ENCODE measurements around the gene PTPN6. TPM values are rescaled to one million over a fixed set of nuclear protein-coding genes. Genes with fewer than 3 reads are reported as not detected.

Gene PTPN6
- total RNA-seq, 1 experiment from 2014 or later = 47.7 TPM

DNA sequence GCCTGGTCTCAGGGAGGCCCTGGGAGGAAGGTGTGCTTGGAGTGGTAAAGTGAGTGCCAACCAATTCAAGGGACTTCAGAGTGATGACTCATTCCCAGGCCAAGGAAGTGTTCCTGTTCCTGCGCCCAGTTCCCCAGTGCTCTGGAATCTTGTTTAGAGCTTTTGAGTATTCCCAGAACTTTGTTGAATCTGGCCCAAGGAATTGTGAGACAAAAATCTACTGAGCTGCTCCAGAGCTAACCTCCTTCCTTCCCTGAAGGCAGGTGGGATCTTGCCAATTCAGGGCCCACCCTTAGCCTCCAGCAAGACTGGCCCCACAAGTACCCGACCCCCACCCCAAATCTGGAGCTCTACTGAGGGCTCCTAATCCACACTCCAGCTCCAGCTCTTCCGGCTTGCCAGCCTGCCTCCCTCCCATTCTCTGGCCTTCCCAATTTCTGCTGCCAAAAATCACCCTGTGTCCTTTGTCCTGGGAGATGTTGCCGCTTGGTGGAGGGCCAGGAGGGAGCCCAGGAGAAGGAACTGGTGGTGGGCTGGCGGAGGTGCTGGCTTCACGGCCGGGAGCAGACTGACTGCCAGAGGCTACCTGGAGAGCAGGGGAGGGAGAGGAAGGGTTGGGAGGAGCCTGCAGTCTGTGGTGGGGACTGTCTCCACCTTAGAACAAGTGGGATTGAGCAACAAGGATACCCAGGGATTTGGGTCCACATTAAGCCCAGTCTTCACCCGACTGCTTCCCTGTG lies 25.4 kb upstream of the PTPN6 start:
- H4K20me1 ChIP-seq (ENCODE audit: insufficient read depth) = no peaks in the 10 kb centered on the region
- CTCF ChIA-PET = interaction anchor here (0.8 to 3.5 kb wide), 17 partner anchors 11 to 183 kb away, joined by 3 to 30 read pairs (median 5); partner anchors contain the start of genes C12orf57, C1RL, ENO2 and LRRC23
- RAD21 ChIA-PET (ENCODE audit: low non-redundant PET in 1 of 2, low total read pairs in 2 of 2, uncharacterized antibody in 2 of 2, unreplicated experiment in 2 of 2) = interaction anchor here (0.6 to 1.7 kb wide), 6 partner anchors 12 to 160 kb away, joined by 3 to 5 read pairs (median 3); partner anchors contain the start of genes C12orf57 (in 1 of the 2), RNU7-1 (in 1 of the 2) and SPSB2 (in 1 of the 2)
- H3K9me2 ChIP-seq (ENCODE audit: insufficient read depth) = no peaks in the 10 kb centered on the region
- ATAC-seq (peak; percentile 74), DNase-seq (ENCODE audit: low read depth, low spot score) (peak; percentile 90)
- POLR2A ChIA-PET = interaction anchor here (0.9 to 5.1 kb wide), 20 partner anchors 8 to 182 kb away, joined by 3 to 96 read pairs (median 4); partner anchors contain the start of genes C12orf57, CDCA3, RNU7-1 and SPSB2
- peak; percentile 93 for TF ChIP-seq POLR2A (IDR thresholded peaks at IDR 0.05; ENCODE audit: borderline replicate concordance, extremely low read depth, insufficient read depth, insufficient read length)
- TF ChIP-seq SP1 (IDR thresholded peaks at IDR 0.05; ENCODE audit: low read depth) = no peak
- peak; percentile 78 for TF ChIP-seq POLR2AphosphoS5 (IDR thresholded peaks at IDR 0.05; ENCODE audit: low read depth, low read length)
- peak; percentile 57 for TF ChIP-seq TCF7L2 (IDR thresholded peaks at IDR 0.05; ENCODE audit: borderline replicate concordance, extremely low read depth, insufficient read depth, insufficient read length)
- no peak for TF ChIP-seq EGR1 (IDR thresholded peaks at IDR 0.05; ENCODE audit: low read depth)
- intact Hi-C loops (cut with micrococcal nuclease) = loop anchor here (2.0 to 5.0 kb wide), 3 partner anchors 13 to 53 kb away; partner anchors contain the start of gene SPSB2
- H3K4me1 ChIP-seq (ENCODE audit: control insufficient read depth in 1 of 2, insufficient read depth in 2 of 2, low read length in 2 of 2) = peaks cover 25 to 60% of the 10 kb centered on the region in 2 experiments
- H2AFZ ChIP-seq (ENCODE audit: low read depth, low read length, poor library complexity, severe bottlenecking) = no peak overlapping the region
- H3K79me2 ChIP-seq (ENCODE audit: insufficient read depth, low read length) = peaks cover 34% of the 10 kb centered on the region
- peak overlapping the region; percentile 99 for H3K27ac ChIP-seq (ENCODE audit: low read depth, low read length)
- H3K4me2 ChIP-seq (ENCODE audit: low read length) = peak overlapping the region; percentile 89
- H3K36me3 ChIP-seq (ENCODE audit: control insufficient read depth in 1 of 2, insufficient read depth in 2 of 2, low read length in 2 of 2) = peaks cover 0 to 6% of the 10 kb centered on the region in 2 experiments; a peak in 1 of 4 replicates
- no peaks in the 10 kb centered on the region for H3K27me3 ChIP-seq (ENCODE audit: insufficient read depth, low read length)
- H3K9ac ChIP-seq (ENCODE audit: low read length) = peak overlapping the region; percentile 96
- H3K4me3 ChIP-seq (replicated peaks in 1 of 2; ENCODE audit: low read depth in 1 of 2, low read length in 2 of 2) = peak overlapping the region; percentile 79 to 81
- no peaks in the 10 kb centered on the region for H3K9me3 ChIP-seq (ENCODE audit: control insufficient read depth in 1 of 2, insufficient read depth in 1 of 2, low read depth in 1 of 2, low read length in 2 of 2)
- no TSS peak for BruUV-seq (replicated peaks)

DNA sequence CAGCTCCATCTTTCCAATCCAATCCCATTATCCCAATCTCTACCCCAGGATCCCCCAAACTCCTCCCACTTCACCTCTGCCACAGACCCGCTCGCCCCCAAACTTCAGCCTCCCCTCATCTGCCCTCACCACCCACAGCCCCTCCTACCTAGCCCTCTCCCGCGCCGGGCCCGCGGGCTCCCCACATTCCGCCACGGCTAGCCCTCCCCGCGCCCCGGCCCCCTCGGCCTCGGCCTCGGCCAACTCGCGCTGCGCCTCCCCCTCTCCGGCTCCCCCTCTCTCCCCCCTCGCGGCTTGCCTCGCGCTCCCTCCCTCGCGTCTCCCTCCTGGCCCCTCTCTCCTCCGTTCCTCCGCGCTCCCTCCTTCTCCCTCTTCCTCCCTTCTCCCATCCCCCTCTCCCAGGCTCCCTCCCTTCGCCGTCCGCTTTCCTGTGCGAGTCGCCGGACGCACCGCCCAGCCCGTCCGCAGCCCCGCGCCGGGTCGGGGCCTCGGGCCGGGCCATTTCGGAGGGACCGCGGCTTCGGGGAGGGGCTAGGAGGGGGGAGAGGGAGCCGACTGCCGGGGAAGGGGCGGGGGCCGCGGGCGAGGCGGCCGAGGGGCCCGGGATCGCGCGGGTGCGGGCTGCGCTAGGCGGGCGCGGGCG lies 23.7 kb upstream of the PTPN6 start, which contains the start of gene ATN1:
Gene ATN1, plus strand, starts transcription at position 581 of the 643 bp plus-strand sequence. CDS start 6,043 bp downstream, outside the sequence.
- Histone ChIP-seq H3K9ac (ENCODE audit: low read length) (peak within 1 kb of the TSS; percentile 96), H3K4me3 (replicated peaks in 1 of 2; ENCODE audit: low read depth in 1 of 2, low read length in 2 of 2) (peak within 1 kb of the TSS; percentile 79 to 92), H3K9me3 (ENCODE audit: control insufficient read depth in 1 of 2, insufficient read depth in 1 of 2, low read depth in 1 of 2, low read length in 2 of 2) (no peaks in the 10 kb centered on the region), H4K20me1 (ENCODE audit: insufficient read depth) (no peaks in the 10 kb centered on the region), H3K9me2 (ENCODE audit: insufficient read depth) (no peaks in the 10 kb centered on the region), H2AFZ (ENCODE audit: low read depth, low read length, poor library complexity, severe bottlenecking) (no peak within 1 kb of the TSS), H3K4me2 (ENCODE audit: low read length) (peak within 1 kb of the TSS; percentile 93), H3K27me3 (ENCODE audit: insufficient read depth, low read length) (no peaks in the 10 kb centered on the region), H3K36me3 (ENCODE audit: control insufficient read depth in 1 of 2, insufficient read depth in 2 of 2, low read length in 2 of 2) (peaks cover 0 to 6% of the 10 kb centered on the region in 2 experiments; a peak in 2 of 4 replicates), H3K79me2 (ENCODE audit: insufficient read depth, low read length) (peaks cover 48% of the 10 kb centered on the region), H3K4me1 (ENCODE audit: control insufficient read depth in 1 of 2, insufficient read depth in 2 of 2, low read length in 2 of 2) (peaks cover 25 to 53% of the 10 kb centered on the region in 2 experiments), H3K27ac (ENCODE audit: low read depth, low read length) (peak within 1 kb of the TSS; percentile 99)
- TF ChIP-seq CEBPB (IDR thresholded peaks at IDR 0.05; ENCODE audit: low read depth) (no peak), ZFX (IDR thresholded peaks at IDR 0.05) (peak; percentile 76), SP1 (IDR thresholded peaks at IDR 0.05; ENCODE audit: low read depth) (no peak), TCF7L2 (IDR thresholded peaks at IDR 0.05; ENCODE audit: borderline replicate concordance, extremely low read depth, insufficient read depth, insufficient read length) (peak; percentile 25), POLR2AphosphoS5 (IDR thresholded peaks at IDR 0.05; ENCODE audit: low read depth, low read length) (peak; percentile 59)
- TF ChIP-seq, protein P1, sequence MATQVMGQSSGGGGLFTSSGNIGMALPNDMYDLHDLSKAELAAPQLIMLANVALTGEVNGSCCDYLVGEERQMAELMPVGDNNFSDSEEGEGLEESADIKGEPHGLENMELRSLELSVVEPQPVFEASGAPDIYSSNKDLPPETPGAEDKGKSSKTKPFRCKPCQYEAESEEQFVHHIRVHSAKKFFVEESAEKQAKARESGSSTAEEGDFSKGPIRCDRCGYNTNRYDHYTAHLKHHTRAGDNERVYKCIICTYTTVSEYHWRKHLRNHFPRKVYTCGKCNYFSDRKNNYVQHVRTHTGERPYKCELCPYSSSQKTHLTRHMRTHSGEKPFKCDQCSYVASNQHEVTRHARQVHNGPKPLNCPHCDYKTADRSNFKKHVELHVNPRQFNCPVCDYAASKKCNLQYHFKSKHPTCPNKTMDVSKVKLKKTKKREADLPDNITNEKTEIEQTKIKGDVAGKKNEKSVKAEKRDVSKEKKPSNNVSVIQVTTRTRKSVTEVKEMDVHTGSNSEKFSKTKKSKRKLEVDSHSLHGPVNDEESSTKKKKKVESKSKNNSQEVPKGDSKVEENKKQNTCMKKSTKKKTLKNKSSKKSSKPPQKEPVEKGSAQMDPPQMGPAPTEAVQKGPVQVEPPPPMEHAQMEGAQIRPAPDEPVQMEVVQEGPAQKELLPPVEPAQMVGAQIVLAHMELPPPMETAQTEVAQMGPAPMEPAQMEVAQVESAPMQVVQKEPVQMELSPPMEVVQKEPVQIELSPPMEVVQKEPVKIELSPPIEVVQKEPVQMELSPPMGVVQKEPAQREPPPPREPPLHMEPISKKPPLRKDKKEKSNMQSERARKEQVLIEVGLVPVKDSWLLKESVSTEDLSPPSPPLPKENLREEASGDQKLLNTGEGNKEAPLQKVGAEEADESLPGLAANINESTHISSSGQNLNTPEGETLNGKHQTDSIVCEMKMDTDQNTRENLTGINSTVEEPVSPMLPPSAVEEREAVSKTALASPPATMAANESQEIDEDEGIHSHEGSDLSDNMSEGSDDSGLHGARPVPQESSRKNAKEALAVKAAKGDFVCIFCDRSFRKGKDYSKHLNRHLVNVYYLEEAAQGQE (IDR thresholded peaks at IDR 0.05; ENCODE audit: low read depth) = no peak
- intact Hi-C loops (cut with micrococcal nuclease) = loop anchor here (5.0 kb wide), 1 partner anchor 55 kb away; the partner anchor contains the start of gene SPSB2
- ChIA-PET POLR2A (interaction anchor here (0.7 to 5.1 kb wide), 7 partner anchors 10 to 181 kb away, joined by 3 to 96 read pairs (median 7); partner anchors contain the start of genes C12orf57, RNU7-1 and SPSB2), CTCF (interaction anchor here (2.9 to 3.5 kb wide), 3 partner anchors 11 to 55 kb away, joined by 14 to 30 read pairs (median 23); partner anchors contain the start of gene SPSB2), RAD21 (ENCODE audit: low non-redundant PET in 1 of 2, low total read pairs in 2 of 2, uncharacterized antibody in 2 of 2, unreplicated experiment in 2 of 2) (interaction anchor here in 1 of 2 experiments (0.6 kb wide), 1 partner anchor 10 kb away, joined by 3 read pairs; no protein-coding TSS in a partner anchor)
- DNase-seq (ENCODE audit: low read depth, low spot score) (no peak), ATAC-seq (peak; percentile 10)
- BruUV-seq (replicated peaks) = no TSS peak

Measured in HCT116 (cell line).